CD14-positive monocyte (primary cell): ENCODE results near the gene C6orf132. TPM values are rescaled to one million over a fixed set of nuclear protein-coding genes. Genes with fewer than 3 reads are reported as not detected.
A peak's percentile ranks its signal among the peaks of the same experiment; 100 is the strongest.

Source experiments
- DNase-seq, 3 donors: peaks; one replicate each; pipeline ENCODE4 v3.0.0-alpha.2; 2011 to 2022
- H2AFZ ChIP-seq: 2 replicates; pipeline ENCODE4 v1.6.0; 2012; ENCODE audit warnings: mild to moderate bottlenecking, low read depth, low read length, inconsistent platforms; ENCODE audit not compliant: insufficient read depth, poor library complexity, severe bottlenecking
- H3K27ac ChIP-seq, 2 donors: 1 replicate in 1 of 2; 2 replicates in 1 of 2; pipeline ENCODE4 v1.5.1; 2012 to 2013; ENCODE audit warnings: low read length in 2 of 2, control low read depth in 1 of 2, inconsistent platforms in 1 of 2, low read depth in 1 of 2, mild to moderate bottlenecking in 1 of 2
- H3K27me3 ChIP-seq, 2 donors: one replicate each; pipeline versions ENCODE4 v1.6.0 to v1.6.1; 2011 to 2013; ENCODE audit warnings: low read length in 2 of 2; ENCODE audit not compliant: control insufficient read depth in 2 of 2, insufficient read depth in 2 of 2
- H3K36me3 ChIP-seq, 2 donors: replicated peaks in 1 of 2; 1 replicate in 1 of 2; 2 replicates in 1 of 2; pipeline versions ENCODE4 v1.5.1 to v1.6.1; 2012 to 2013; ENCODE audit warnings: low read length in 2 of 2, control low read depth in 1 of 2, inconsistent platforms in 1 of 2, mild to moderate bottlenecking in 1 of 2; ENCODE audit not compliant: insufficient read depth in 2 of 2, control insufficient read depth in 1 of 2
- H3K4me1 ChIP-seq, 2 donors: 1 replicate in 1 of 2; 2 replicates in 1 of 2; pipeline versions ENCODE4 v1.5.1 to v1.6.1; 2012 to 2013; ENCODE audit warnings: low read length in 2 of 2, control low read depth in 1 of 2, inconsistent platforms in 1 of 2, mild to moderate bottlenecking in 1 of 2, moderate library complexity in 1 of 2; ENCODE audit not compliant: insufficient read depth in 2 of 2, control insufficient read depth in 1 of 2
- H3K4me2 ChIP-seq: replicated peaks from 2 replicates; pipeline ENCODE3; 2012; ENCODE audit warnings: low read length, moderate library complexity, mild to moderate bottlenecking; ENCODE audit not compliant: poor library complexity, severe bottlenecking; ENCODE audit errors: extremely low read depth
- H3K4me3 ChIP-seq, 3 experiments: fragments of 200-600 bp in 1 of 3; sonication (generic) in 1 of 3; replicated peaks in 1 of 3; 1 replicate in 2 of 3; 2 replicates in 1 of 3; pipeline ENCODE4 v1.5.1; 2011 to 2013; ENCODE audit warnings: low read length in 3 of 3, mild to moderate bottlenecking in 3 of 3, control low read depth in 2 of 3, low read depth in 2 of 3, inconsistent platforms in 1 of 3, moderate library complexity in 1 of 3
- H3K79me2 ChIP-seq: 2 replicates; pipeline ENCODE4 v1.6.0; 2012; ENCODE audit warnings: mild to moderate bottlenecking, control low read depth, inconsistent platforms, low read length, moderate library complexity; ENCODE audit not compliant: insufficient read depth
- H3K9ac ChIP-seq: 2 replicates; pipeline ENCODE4 v1.6.0; 2017; ENCODE audit warnings: low read length, mild to moderate bottlenecking; ENCODE audit not compliant: insufficient read depth, poor library complexity, severe bottlenecking
- H3K9me3 ChIP-seq, 2 donors: replicated peaks in 1 of 2; 1 replicate in 1 of 2; 2 replicates in 1 of 2; pipeline versions ENCODE4 v1.5.1 to v1.6.1; 2012 to 2013; ENCODE audit warnings: low read length in 2 of 2, control low read depth in 1 of 2; ENCODE audit not compliant: control insufficient read depth in 1 of 2, insufficient read depth in 1 of 2
- H4K20me1 ChIP-seq: 2 replicates; pipeline ENCODE4 v1.6.0; 2012; ENCODE audit warnings: mild to moderate bottlenecking, low read length, control low read depth, moderate library complexity; ENCODE audit not compliant: insufficient read depth
- H3K27ac Mint-ChIP-seq, 7 donors: one replicate each; pipeline ENCODE4 v1.8.0; 2020; ENCODE audit warnings: mild to moderate bottlenecking in 7 of 7, mixed read lengths in 7 of 7, moderate library complexity in 6 of 7, inconsistent platforms in 2 of 7
- H3K27me3 Mint-ChIP-seq, 3 donors: one replicate each; pipeline ENCODE4 v1.8.0; 2021 to 2022; ENCODE audit warnings: low read depth in 3 of 3, mild to moderate bottlenecking in 3 of 3, mixed read lengths in 3 of 3, moderate library complexity in 3 of 3, inconsistent platforms in 1 of 3
- H3K36me3 Mint-ChIP-seq, 2 donors: one replicate each; pipeline ENCODE4 v1.8.0; 2020; ENCODE audit warnings: mixed read lengths in 2 of 2, inconsistent platforms in 1 of 2, mild to moderate bottlenecking in 1 of 2
- H3K4me1 Mint-ChIP-seq: one replicate; pipeline ENCODE4 v1.8.0; 2020; ENCODE audit warnings: mild to moderate bottlenecking, mixed read lengths
- H3K4me3 Mint-ChIP-seq, 2 donors: one replicate each; pipeline ENCODE4 v1.8.0; 2020; ENCODE audit warnings: mild to moderate bottlenecking in 2 of 2, mixed read lengths in 2 of 2, moderate library complexity in 1 of 2
- H3K9me3 Mint-ChIP-seq, 7 donors: one replicate each; pipeline ENCODE4 v1.8.0; 2020 to 2022; ENCODE audit warnings: mixed read lengths in 7 of 7, mild to moderate bottlenecking in 6 of 7, moderate library complexity in 6 of 7, inconsistent platforms in 2 of 7
- WGBS: methylation state at CpG from one replicate; pipeline ENCODE4 v1.1.5; 2013; ENCODE audit warnings: missing lambda C conversion rate; ENCODE audit not compliant: insufficient coverage; 5-methylcytosine and 5-hydroxymethylcytosine counted together
- intact Hi-C, 2 donors: fragments of 100-400 bp; cut with micrococcal nuclease; formaldehyde crosslinking; loops; one replicate each; pipeline versions ENCODE4 v1.15.0 to v1.15.1; 2023
- polyA plus RNA-seq, 3 donors: library from polyadenylated mRNA; depleted of rRNA in 1 of 3; unstranded in 2 of 3; stranded (reverse) in 1 of 3; fragments of 300-500 nt in 2 of 3; fragments of >200 nt in 1 of 3; fragmentation: Illumina TruSeq in 2 of 3; gene quantifications; 1 replicate in 2 of 3; 2 replicates in 1 of 3; pipeline ENCODE4 v1.2.3, GENCODE V29; 2012 to 2021
- TF ChIP-seq, protein P1 (sequence below): fragments of 200-600 bp; IDR thresholded peaks from one replicate; pipeline ENCODE4 v1.8.0; 2022; ENCODE audit warnings: antibody characterized with exemption, mild to moderate bottlenecking

The C6orf132 gene
- polyA plus RNA-seq, 3 donors: not detected

DNA sequence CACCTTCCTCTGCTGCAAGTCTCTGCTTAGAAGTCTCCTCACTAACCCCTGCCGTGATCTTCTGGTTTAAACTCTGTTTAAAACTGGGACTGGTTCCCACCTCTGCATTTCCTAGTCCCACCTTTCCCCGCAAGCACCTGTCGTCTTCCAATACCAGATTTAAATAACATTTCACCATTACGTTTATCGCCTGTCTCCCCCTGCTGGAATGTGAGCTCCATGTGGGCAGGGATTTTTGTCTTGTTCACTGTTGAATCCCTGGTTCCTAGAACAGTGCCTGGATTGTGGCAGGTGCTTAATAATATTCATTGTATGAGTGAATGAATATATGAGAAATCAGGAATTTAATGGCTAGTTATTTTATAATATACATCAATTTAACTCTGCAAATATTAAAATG, 33.4 kb upstream of the C6orf132 start:
- no peak for DNase-seq
- intact Hi-C loops: no loop called here
- H3K4me1 Mint-ChIP-seq: peaks cover 8% of the 10 kb centered on the region

GRCh38 chr6:42173101-42173500, 30.7 kb upstream of the C6orf132 start, which contains the start of gene GUCA1A:
Gene GUCA1A, plus strand, starts transcription at chr6:42173364. Its CDS starts 250 bp downstream, at chr6:42173614.
- peak within 1 kb of the TSS in 2 of 7 donors; percentile 31 to 57 for H3K27ac Mint-ChIP-seq
- intact Hi-C loops: no loop called here
- peaks cover 2 to 4% (median 3%) of the 10 kb centered on the region in 3 donors for H3K27me3 Mint-ChIP-seq

More for the DNA sequence above, 33.4 kb upstream of the C6orf132 start:
- no peaks in the 10 kb centered on the region for H3K79me2 ChIP-seq
- H3K4me3 ChIP-seq: no peak overlapping the region
- no peak overlapping the region for H3K4me3 Mint-ChIP-seq
- H3K36me3 ChIP-seq: no peaks in the 10 kb centered on the region
- H3K27me3 ChIP-seq: no peaks in the 10 kb centered on the region
- no peak overlapping the region for H3K27ac Mint-ChIP-seq
- TF ChIP-seq, protein P1, sequence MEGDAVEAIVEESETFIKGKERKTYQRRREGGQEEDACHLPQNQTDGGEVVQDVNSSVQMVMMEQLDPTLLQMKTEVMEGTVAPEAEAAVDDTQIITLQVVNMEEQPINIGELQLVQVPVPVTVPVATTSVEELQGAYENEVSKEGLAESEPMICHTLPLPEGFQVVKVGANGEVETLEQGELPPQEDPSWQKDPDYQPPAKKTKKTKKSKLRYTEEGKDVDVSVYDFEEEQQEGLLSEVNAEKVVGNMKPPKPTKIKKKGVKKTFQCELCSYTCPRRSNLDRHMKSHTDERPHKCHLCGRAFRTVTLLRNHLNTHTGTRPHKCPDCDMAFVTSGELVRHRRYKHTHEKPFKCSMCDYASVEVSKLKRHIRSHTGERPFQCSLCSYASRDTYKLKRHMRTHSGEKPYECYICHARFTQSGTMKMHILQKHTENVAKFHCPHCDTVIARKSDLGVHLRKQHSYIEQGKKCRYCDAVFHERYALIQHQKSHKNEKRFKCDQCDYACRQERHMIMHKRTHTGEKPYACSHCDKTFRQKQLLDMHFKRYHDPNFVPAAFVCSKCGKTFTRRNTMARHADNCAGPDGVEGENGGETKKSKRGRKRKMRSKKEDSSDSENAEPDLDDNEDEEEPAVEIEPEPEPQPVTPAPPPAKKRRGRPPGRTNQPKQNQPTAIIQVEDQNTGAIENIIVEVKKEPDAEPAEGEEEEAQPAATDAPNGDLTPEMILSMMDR: no peak
- no peaks in the 10 kb centered on the region for H3K9me3 ChIP-seq
- H3K9me3 Mint-ChIP-seq: no peaks in the 10 kb centered on the region
- H3K27ac ChIP-seq: no peak overlapping the region
- H3K4me1 ChIP-seq: peaks cover 0 to 3% of the 10 kb centered on the region in 2 donors
- H3K9ac ChIP-seq: no peak overlapping the region
- no peaks in the 10 kb centered on the region for H3K36me3 Mint-ChIP-seq
- H4K20me1 ChIP-seq: no peaks in the 10 kb centered on the region
- H2AFZ ChIP-seq: no peak overlapping the region
- H3K27me3 Mint-ChIP-seq: peaks cover 4 to 7% (median 5%) of the 10 kb centered on the region in 3 donors
- 91% methylated on average over 1 of the region's 5 CpGs for WGBS
- no peak overlapping the region for H3K4me2 ChIP-seq

More at GRCh38 chr6:42173101-42173500, 30.7 kb upstream of the C6orf132 start, which contains the start of gene GUCA1A:
- no peak for DNase-seq
- no peaks in the 10 kb centered on the region for H4K20me1 ChIP-seq
- TF ChIP-seq, protein P1: no peak
- H2AFZ ChIP-seq: no peak within 1 kb of the TSS
- no CpG with 5 or more reads among the region's 2 CpGs for WGBS
- no peaks in the 10 kb centered on the region for H3K36me3 ChIP-seq
- peaks cover 0 to 1% (median 0%) of the 10 kb centered on the region in 7 donors for H3K9me3 Mint-ChIP-seq
- H3K27me3 ChIP-seq: no peaks in the 10 kb centered on the region
- no peak within 1 kb of the TSS for H3K4me3 ChIP-seq
- no peak within 1 kb of the TSS for H3K27ac ChIP-seq
- H3K9me3 ChIP-seq: no peaks in the 10 kb centered on the region
- H3K9ac ChIP-seq: no peak within 1 kb of the TSS
- H3K4me1 ChIP-seq: no peaks in the 10 kb centered on the region
- H3K79me2 ChIP-seq: no peaks in the 10 kb centered on the region
- peaks cover 4% of the 10 kb centered on the region for H3K4me1 Mint-ChIP-seq
- no peak within 1 kb of the TSS for H3K4me3 Mint-ChIP-seq
- no peak within 1 kb of the TSS for H3K4me2 ChIP-seq
- no peaks in the 10 kb centered on the region for H3K36me3 Mint-ChIP-seq
